Motor neuron (in vitro differentiated cells): Measurements from ENCODE around the gene SURF2. TPM values are rescaled to one million over a fixed set of nuclear protein-coding genes. Genes with fewer than 3 reads are reported as not detected.
"Not testable (repeated sequence)": the region's sequence is repeated elsewhere in the genome, so short reads cannot be mapped to it uniquely, and the experiment has no call there.

Experiments
- ATAC-seq, 8 experiments: fragments of 200-7000 bp; cut with Tn5 transposase; replicated peaks in 6 of 8; 2 replicates each; pipeline ENCODE4 v1.8.0; 2021; ENCODE audit warnings: mild to moderate bottlenecking in 8 of 8, moderate library complexity in 8 of 8
- H3K27ac ChIP-seq, 2 donors: fragments of 250-450 bp; sonication (Bioruptor Pico); 2 replicates each; pipeline ENCODE4 v1.9.0; 2021; ENCODE audit warnings: antibody characterized with exemption in 2 of 2, mild to moderate bottlenecking in 2 of 2, moderate library complexity in 1 of 2
- H3K4me1 ChIP-seq, 2 donors: fragments of 250-450 bp; sonication (Bioruptor Pico); replicated peaks in 1 of 2; 2 replicates each; pipeline ENCODE4 v1.6.1; 2021; ENCODE audit warnings: antibody characterized with exemption in 2 of 2, mild to moderate bottlenecking in 2 of 2, moderate library complexity in 1 of 2
- H3K4me3 ChIP-seq, 5 donors: fragments of 250-450 bp; sonication (Bioruptor Pico); 2 replicates each; pipeline ENCODE4 v1.9.0; 2021; ENCODE audit warnings: antibody characterized with exemption in 5 of 5, mild to moderate bottlenecking in 5 of 5, moderate library complexity in 4 of 5
- WGBS, 10 experiments: fragments of 450-650 bp; shearing (Covaris generic); methylation state at CpG; one replicate each; pipeline ENCODE4 v1.0.0; 2022; 5-methylcytosine and 5-hydroxymethylcytosine counted together
- in situ Hi-C, 9 experiments: fragments of 400-800 bp; cut with MboI; loops; one replicate each; pipeline ENCODE4 v1.15.0; 2021; ENCODE audit warnings: low sequenced_read_pairs in 9 of 9, low pct_unique_long_range_greater_than_20kb in 2 of 9; ENCODE audit not compliant: unreplicated experiment in 9 of 9
- total RNA-seq, 8 experiments: library from RNA; unstranded; fragments of 300-600 nt; gene quantifications; 2 replicates each; pipeline versions ENCODE4 v1.2.3 to v1.2.4, GENCODE V29; 2022

Gene SURF2
- total RNA-seq, 8 experiments from 2014 or later: 20.3 to 43.4 (median 27.5) TPM

DNA sequence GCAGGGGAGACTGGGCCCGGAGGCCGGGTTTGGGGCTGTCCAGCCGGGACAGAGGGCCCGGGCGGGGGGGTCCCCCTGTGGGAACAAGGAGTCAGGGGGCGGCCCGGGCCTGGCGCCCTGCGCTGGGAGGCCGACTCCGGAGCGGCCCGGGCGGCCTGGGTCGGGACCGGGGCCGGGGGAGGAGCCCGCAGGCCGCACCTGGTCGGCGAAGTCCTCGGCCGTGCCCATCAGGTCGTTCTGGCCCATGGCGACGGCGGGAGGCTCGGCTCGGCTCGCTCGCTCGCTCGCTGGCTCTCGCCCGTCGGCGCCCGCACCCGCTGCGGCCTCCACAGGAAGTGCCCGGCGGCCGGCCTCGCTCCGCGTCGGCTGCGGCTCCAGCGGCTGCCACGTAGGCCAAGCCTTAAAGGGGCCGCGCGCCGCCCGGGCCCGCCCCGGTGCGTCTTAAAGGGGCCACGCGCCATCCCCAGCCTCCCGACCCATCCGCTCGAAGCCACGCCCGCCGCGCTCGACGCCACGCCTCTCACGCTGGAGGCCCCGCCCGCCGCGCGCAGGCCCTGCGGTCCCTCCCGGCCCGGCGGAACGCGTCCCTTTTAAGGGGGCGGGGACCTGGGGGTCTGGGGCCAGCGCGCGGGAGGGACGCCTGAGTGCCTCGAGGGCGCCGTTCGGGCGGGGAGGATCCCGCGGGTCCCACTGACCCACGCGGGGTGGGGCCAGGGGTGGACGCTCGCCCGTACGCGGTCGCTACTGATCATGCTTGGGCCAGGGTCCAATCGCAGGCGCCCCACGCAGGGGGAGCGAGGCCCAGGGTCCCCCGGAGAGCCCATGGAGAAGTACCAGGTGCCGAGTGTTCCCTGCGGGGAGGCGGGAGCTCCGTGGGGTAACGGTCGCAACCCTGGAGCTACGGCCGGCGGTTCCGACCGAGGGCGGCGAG lies 19.6 kb downstream of the SURF2 start, which contains the start of the genes STKLD1 and SURF4:
Gene STKLD1, plus strand, starts transcription at position 643 of the 931 bp plus-strand sequence. Its CDS starts 108 bp downstream, at position 751.
Gene SURF4, minus strand, starts transcription at position 337 of the 931 bp plus-strand sequence. Its CDS starts 91 bp downstream, at position 246.
- peak within 1 kb of the TSS; percentile 79 to 96 (median 86) for H3K4me3 ChIP-seq
- ATAC-seq: peak; percentile 85 to 95 (median 92)
- H3K4me1 ChIP-seq: peaks cover 9 to 13% of the 10 kb centered on the region in 2 donors
- peak within 1 kb of the TSS; percentile 94 to 99 for H3K27ac ChIP-seq
- WGBS, 10 experiments: no CpG with 5 or more reads among the region's 120 CpGs
- in situ Hi-C loops: no loop called here

DNA sequence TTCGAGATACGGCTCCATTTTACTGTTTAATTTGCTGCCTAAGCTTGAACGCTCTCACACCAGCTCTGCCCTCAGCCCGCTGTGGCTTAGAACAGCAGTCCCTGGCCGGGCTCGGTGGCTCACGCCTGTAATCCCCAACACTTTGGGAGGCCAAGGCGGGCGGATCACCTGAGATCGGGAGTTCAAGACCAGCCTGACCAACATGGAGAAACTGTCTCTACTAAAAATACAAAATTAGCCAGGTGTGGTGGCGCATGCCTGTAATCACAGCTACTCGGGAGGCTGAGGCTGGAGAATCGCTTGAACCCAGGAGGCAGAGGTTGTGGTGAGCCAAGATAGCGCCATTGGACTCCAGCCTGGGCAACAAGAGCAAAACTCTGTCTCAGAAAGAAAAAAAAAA lies 20.9 kb downstream of the SURF2 start:
- in situ Hi-C loops, H3K4me3 ChIP-seq: not testable (repeated sequence)

GRCh38 chr9:133377721-133378216 lies 21.4 kb downstream of the SURF2 start:
- Histone ChIP-seq H3K4me3 (no peak overlapping the region), H3K4me1 (peaks cover 9 to 13% of the 10 kb centered on the region in 2 donors), H3K27ac (no peak overlapping the region)
- 0 to 100% (median 54%) methylated on average over 1 to 4 of the region's 6 CpGs; no CpG with 5 or more reads in 2 of the 10 experiments for WGBS, 10 experiments
- peak in 1 of 8 experiments; percentile 2 for ATAC-seq
- in situ Hi-C loops: no loop called here

More for the DNA sequence above, 20.9 kb downstream of the SURF2 start:
- 0 to 98% (median 70%) methylated on average over 1 to 11 of the region's 14 CpGs; no CpG with 5 or more reads in 2 of the 10 experiments for WGBS, 10 experiments
- ATAC-seq, H3K27ac ChIP-seq: not testable (repeated sequence)
- peaks cover 9 to 13% of the 10 kb centered on the region in 2 donors for H3K4me1 ChIP-seq

DNA sequence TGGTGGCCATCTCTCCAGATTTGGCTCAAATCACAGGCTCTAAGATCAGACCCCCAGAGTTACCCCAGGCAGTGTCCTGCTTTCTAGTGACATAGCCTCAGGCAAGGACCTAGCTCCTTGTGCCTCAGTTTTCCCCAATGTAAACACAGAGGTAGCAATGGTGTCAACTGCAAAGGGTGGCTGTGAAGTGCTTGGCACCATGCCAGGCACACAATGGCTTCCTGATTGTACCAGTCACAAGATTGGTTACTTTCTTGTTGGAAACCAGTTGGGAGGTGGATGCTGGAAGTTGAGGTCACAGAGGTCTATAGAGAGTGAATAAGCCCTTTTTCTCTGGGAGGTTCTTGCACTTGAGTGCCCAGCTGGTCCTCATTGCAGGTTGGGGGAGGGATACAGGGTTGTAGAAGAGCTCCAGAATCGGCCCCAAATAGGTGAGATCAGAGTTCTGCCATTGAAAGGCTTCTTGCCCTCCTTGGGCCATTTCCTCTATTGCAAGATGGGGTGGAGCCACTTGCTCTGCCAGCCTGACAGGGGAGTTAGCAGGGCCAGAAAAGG lies 22.1 kb downstream of the SURF2 start:
- in situ Hi-C loops: no loop called here
- Histone ChIP-seq H3K4me3 (no peak overlapping the region), H3K27ac (no peak overlapping the region), H3K4me1 (peaks cover 9 to 13% of the 10 kb centered on the region in 2 donors)
- ATAC-seq: no peak
- 40 to 100% (median 87%) methylated on average over 1 of the region's 1 CpG; no CpG with 5 or more reads in 4 of the 10 experiments for WGBS, 10 experiments

DNA sequence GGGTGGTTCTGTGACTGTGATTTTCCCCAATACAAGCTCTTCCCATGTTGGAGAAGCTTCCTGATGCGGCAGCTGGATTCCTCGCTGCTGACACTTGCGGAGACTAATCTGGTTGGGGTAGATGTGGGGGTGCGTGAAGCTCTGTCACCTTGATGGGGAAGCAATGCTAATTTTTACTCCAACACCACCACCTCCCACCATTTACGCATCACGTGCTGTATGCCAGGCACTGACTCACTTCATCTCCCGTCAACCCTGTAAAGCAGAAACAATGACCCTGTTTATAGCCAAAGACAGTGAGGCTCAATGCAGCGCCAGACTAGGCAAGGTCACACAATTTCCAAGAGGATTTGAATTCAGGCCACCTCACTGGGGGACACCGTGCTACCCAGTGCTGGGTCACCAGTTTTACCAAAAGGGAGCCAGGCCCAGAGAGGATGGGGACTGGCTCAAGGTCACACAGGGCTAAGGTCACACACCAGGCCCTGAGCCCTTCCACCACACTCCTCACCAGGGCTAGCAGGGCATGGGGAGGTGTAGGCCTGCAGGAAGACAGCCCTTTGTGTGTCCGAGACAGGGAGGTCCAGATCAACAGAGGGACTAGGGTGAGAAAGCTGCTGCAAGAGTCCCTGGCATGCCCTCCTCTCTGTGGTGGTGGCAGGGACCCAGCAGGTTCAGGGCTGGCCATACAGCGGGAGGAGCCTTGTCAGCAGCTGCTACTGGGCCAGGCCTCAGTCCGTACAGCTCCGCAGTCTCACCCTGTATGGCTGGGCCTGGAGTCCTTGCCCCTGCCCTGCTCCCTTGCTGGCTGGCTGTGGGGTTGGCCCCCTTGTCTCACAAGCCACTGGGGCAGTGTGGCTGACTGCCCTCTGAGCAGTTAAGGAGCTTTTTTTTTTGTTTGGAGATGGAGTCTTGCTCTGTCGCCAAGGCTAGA lies 23.1 kb downstream of the SURF2 start:
- peaks cover 4 to 7% of the 10 kb centered on the region in 2 donors for H3K4me1 ChIP-seq
- no peak for ATAC-seq
- H3K4me3 ChIP-seq: no peak overlapping the region
- in situ Hi-C loops: no loop called here
- H3K27ac ChIP-seq: no peak overlapping the region
- 71 to 100% (median 95%) methylated on average over 2 to 5 of the region's 14 CpGs; no CpG with 5 or more reads in 3 of the 10 experiments for WGBS, 10 experiments

GRCh38 chr9:133380734-133381133 lies 24.4 kb downstream of the SURF2 start:
- WGBS, 10 experiments: 55 to 90% (median 73%) methylated on average over 2 to 4 of the region's 4 CpGs
- ATAC-seq: no peak
- in situ Hi-C loops: no loop called here

DNA sequence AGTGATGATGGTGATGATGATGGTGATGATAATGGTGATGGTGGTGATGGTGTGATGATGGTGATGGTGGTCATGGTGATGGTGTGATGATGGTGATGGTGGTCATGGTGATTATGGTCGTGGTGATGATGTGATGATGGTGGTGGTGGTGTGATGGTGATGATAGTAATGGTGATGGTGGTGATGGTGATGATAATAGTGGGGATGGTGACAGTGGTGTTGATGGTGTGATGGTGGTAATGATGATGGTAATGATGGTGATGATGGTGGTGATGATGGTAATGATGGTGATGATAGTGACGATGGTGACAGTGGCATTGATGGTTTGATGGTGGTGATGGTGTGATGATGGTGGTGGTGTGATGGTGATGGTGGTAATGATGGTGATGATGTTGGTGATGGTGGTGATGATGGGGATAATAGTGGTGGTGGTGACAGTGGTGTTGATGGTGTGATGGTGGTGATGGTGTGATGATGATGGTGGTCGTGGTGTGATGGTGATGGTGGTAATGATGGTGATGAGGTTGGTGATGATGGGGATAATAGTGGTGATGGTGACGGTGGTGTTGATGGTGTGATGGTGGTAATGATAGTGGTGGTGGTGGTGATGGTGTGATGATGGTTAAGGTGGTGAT lies 26.3 kb downstream of the SURF2 start:
- no peak overlapping the region for H3K27ac ChIP-seq
- no peak for ATAC-seq
- in situ Hi-C loops: no loop called here
- H3K4me1 ChIP-seq: no peaks in the 10 kb centered on the region
- H3K4me3 ChIP-seq: no peak overlapping the region
- 49 to 100% (median 68%) methylated on average over 1 to 4 of the region's 4 CpGs; no CpG with 5 or more reads in 1 of the 10 experiments for WGBS, 10 experiments

More at GRCh38 chr9:133380734-133381133, 24.4 kb downstream of the SURF2 start:
- no peak overlapping the region for H3K4me3 ChIP-seq
- peaks cover 0 to 4% of the 10 kb centered on the region in 2 donors for H3K4me1 ChIP-seq
- H3K27ac ChIP-seq: no peak overlapping the region

DNA sequence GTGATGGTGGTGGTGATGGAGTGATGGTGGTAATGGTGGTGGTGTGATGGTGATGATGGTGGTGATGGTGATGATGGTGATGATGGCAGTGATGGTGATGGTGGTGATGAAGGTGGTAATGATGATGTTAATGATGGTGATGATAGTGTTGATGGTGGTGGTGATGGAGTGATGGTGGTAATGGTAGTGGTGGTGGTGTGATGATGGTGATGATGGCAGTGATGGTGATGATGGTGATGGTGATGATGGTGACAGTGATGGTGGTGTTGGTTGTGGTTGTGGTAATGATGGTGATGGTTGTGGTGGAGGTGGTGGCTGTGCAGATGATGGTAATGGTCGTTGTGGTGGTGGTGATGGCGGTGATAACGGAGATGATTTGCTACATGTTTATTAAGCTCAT lies 27.1 kb downstream of the SURF2 start:
- ATAC-seq: no peak
- Histone ChIP-seq H3K4me1 (no peaks in the 10 kb centered on the region), H3K27ac (no peak overlapping the region), H3K4me3 (no peak overlapping the region)
- WGBS, 10 experiments: 50 to 100% (median 86%) methylated on average over 1 to 3 of the region's 3 CpGs; no CpG with 5 or more reads in 4 of the 10 experiments
- in situ Hi-C loops: no loop called here

- in situ Hi-C loops: no loop called here
- WGBS, 10 experiments: 69 to 100% (median 89%) methylated on average over 2 to 10 of the region's 17 CpGs; no CpG with 5 or more reads in 2 of the 10 experiments
- ATAC-seq: no peak
- no peak overlapping the region for H3K4me3 ChIP-seq
- H3K4me1 ChIP-seq: no peaks in the 10 kb centered on the region
- no peak overlapping the region for H3K27ac ChIP-seq
Measured at GRCh38 chr9:133384736-133385321, 28.5 kb downstream of the SURF2 start.

- Histone ChIP-seq H3K27ac (no peak overlapping the region), H3K4me3 (no peak overlapping the region), H3K4me1 (no peaks in the 10 kb centered on the region)
- in situ Hi-C loops: no loop called here
- 49 to 90% (median 86%) methylated on average over 3 to 6 of the region's 14 CpGs; no CpG with 5 or more reads in 5 of the 10 experiments for WGBS, 10 experiments
- ATAC-seq: no peak
Measured at GRCh38 chr9:133385452-133385851, 29.1 kb downstream of the SURF2 start.

DNA sequence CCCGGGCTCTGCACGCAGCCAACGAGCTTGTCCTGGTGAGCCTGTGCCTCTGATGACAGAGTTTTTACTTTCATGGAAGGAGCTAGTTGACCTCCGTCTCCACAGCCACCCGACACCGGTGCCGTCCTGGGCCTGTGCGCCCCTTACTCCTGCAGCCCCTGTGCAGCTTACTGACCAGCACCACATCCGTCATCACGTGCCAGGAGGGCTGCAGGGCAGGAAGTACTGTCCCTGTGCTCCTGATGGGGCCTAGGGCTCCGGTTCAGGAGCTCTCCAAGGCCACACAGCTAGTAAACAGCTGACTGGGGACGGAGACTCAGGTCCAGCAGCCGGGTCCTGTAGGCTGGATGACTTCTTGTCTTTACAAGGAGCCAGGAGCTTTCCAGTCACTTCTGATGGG lies 30.0 kb downstream of the SURF2 start:
- Histone ChIP-seq H3K4me1 (no peaks in the 10 kb centered on the region), H3K27ac (no peak overlapping the region), H3K4me3 (no peak overlapping the region)
- no peak for ATAC-seq
- in situ Hi-C loops: no loop called here
- 33 to 100% (median 80%) methylated on average over 1 to 3 of the region's 13 CpGs; no CpG with 5 or more reads in 5 of the 10 experiments for WGBS, 10 experiments
